GM12891 (cell line): ENCODE measurements around the gene IQCH.

Experiments used
- PAX5 ChIP-seq: IDR thresholded peaks from 2 replicates; pipeline ENCODE4 v1.6.1; 2011; ENCODE audit warnings: low read length, moderate library complexity, mild to moderate bottlenecking; ENCODE audit not compliant: insufficient read depth, severe bottlenecking
- POLR2A ChIP-seq: IDR thresholded peaks from 2 replicates; pipeline ENCODE4 v1.6.1; 2011; ENCODE audit warnings: low read depth, low read length, control low read depth
- POLR2AphosphoS5 ChIP-seq: IDR thresholded peaks from 2 replicates; pipeline ENCODE4 v1.6.1; 2011; ENCODE audit warnings: low read depth, low read length, control low read depth
- POU2F2 ChIP-seq: IDR thresholded peaks from 2 replicates; pipeline ENCODE4 v1.6.1; 2011; ENCODE audit warnings: low read depth, mild to moderate bottlenecking, control low read depth, low read length, moderate library complexity
- SPI1 ChIP-seq: IDR thresholded peaks from 2 replicates; pipeline ENCODE4 v1.6.1; 2011; ENCODE audit warnings: low read depth, low read length, control low read depth
- TAF1 ChIP-seq: IDR thresholded peaks from 2 replicates; pipeline ENCODE4 v1.6.1; 2011; ENCODE audit warnings: low read depth, low read length, control low read depth

DNA sequence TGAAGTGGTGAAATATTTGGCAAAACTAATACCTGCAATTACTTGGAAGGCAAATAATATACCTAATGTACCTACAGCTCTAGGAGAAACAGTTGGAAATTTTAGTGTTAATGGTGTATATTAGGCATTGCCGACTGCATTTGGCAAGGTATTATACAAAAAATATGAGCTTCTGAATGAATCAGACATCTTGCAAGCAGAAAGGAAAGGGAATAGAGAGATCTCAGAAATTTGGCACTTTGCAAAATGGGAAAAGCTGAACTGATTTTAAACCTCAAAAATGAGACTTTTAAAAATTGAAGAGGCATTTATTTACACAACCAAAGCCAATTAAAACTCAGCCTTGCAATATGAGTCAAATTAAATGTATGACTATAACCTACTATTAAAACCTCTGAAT, 226.2 kb downstream of the IQCH start:
- TF ChIP-seq POLR2A, result no peak
- no peak for TF ChIP-seq POLR2AphosphoS5
- TF ChIP-seq TAF1, result no peak
- no peak for TF ChIP-seq PAX5
- TF ChIP-seq SPI1, result no peak
- no peak for TF ChIP-seq POU2F2
